ENCODE results near the gene XXYLT1. TPM values are rescaled to one million over a fixed set of nuclear protein-coding genes. Genes with fewer than 3 reads are reported as not detected.

XXYLT1 gene
- total RNA-seq, 4 donors from 2014 or later = 7.5 to 19.4 (median 10.6) TPM

DNA sequence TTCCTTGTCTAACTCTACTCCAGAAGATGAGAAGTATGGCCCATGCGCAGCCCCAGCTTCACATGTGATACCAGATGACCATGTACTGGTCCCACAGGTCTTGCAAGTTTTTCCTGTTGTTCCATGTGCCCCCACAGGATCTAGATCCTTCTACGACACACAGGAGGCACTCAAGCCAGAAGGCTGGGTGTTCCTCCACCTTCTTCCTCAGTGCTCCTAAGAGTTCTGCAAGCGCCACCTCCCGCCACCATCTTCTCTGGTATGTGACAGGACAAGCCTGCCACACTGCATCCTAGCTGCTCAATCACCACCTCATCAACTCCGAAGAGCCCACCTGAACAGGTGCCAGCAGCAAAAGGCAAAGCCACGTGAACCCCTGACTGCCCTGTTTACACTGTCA is 43.1 kb downstream of the XXYLT1 start:
- TF ChIP-seq, protein P1, sequence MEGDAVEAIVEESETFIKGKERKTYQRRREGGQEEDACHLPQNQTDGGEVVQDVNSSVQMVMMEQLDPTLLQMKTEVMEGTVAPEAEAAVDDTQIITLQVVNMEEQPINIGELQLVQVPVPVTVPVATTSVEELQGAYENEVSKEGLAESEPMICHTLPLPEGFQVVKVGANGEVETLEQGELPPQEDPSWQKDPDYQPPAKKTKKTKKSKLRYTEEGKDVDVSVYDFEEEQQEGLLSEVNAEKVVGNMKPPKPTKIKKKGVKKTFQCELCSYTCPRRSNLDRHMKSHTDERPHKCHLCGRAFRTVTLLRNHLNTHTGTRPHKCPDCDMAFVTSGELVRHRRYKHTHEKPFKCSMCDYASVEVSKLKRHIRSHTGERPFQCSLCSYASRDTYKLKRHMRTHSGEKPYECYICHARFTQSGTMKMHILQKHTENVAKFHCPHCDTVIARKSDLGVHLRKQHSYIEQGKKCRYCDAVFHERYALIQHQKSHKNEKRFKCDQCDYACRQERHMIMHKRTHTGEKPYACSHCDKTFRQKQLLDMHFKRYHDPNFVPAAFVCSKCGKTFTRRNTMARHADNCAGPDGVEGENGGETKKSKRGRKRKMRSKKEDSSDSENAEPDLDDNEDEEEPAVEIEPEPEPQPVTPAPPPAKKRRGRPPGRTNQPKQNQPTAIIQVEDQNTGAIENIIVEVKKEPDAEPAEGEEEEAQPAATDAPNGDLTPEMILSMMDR (IDR thresholded peaks at IDR 0.05; ENCODE audit: low read depth) = no peak

DNA sequence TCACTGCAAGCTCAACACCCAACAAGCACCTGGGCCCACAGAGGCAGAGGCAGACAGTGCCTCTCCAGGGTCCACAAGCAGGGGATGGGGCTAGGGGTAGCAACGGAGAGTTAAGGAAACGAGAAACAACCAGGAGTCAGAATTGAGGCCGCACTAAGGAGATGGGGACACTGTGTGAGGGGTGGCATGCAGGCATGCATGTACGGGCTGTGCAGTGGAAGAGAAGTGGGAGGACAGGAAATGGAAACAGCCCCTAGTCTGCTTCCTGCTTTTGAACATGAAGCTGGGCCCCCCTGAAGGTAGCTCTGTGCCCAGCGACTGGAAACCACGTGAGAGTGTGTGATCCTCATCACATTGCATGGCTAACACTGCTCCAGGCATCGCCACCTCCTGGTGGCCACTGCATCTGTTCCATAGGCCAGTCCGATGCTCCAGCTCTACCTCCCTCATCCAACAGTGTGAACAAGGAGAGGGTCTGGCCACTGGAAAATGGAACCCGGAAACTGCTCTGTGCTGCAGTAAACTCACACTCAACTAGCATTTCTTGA is 44.0 kb downstream of the XXYLT1 start:
- TF ChIP-seq, protein P1 (IDR thresholded peaks at IDR 0.05; ENCODE audit: low read depth) = no peak

DNA sequence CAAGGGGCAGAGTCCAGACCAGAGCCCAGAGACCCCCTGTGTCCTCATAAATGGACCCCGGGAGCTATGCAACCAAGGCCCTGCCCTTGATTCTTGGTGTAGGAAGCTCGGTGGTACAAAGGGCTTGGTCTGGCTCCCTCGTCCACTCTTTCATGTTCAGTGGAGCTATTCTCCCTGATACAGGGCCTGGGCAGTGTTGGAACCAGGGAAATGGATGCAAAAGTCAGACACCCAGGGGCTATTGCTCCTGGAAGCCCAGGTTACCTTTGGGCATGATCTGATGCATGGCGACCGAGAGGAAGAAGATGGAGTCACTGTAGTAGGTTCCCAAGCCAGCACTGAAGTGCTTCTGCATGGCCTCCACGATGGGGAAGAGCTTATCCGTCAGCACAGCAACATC is 44.5 kb downstream of the XXYLT1 start:
- TF ChIP-seq, protein P1 (IDR thresholded peaks at IDR 0.05; ENCODE audit: low read depth) = no peak

DNA sequence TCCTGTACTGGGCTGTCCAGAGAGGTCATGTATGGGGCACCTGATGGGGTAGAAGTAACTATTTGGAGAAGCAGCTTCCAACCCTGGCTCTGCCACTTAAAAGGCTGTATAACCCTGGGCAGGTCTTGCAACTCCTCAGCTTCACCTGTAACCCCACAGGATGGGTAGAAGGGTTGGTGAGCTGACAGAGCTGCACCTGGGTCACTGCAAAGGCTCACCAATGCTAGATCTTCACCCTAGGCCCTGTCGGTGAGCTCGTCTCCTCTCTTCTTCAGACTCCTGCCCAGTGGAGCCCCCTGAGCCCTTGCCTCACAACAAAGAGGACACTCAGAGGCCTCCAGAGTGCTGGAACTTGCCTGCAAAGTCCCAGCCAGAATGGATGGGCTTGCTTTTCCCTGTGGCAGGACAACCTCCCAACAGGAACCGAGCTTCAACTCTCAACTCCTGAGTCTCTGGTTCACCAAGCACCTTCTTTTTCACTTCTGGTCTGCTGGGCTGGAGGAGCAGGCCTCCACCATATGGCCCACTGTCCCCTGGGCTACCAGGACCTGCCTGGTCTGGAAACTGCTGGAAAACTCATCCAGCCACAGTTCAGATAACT is 45.9 kb downstream of the XXYLT1 start:
- TF ChIP-seq, protein P1 (IDR thresholded peaks at IDR 0.05; ENCODE audit: low read depth) = no peak

DNA sequence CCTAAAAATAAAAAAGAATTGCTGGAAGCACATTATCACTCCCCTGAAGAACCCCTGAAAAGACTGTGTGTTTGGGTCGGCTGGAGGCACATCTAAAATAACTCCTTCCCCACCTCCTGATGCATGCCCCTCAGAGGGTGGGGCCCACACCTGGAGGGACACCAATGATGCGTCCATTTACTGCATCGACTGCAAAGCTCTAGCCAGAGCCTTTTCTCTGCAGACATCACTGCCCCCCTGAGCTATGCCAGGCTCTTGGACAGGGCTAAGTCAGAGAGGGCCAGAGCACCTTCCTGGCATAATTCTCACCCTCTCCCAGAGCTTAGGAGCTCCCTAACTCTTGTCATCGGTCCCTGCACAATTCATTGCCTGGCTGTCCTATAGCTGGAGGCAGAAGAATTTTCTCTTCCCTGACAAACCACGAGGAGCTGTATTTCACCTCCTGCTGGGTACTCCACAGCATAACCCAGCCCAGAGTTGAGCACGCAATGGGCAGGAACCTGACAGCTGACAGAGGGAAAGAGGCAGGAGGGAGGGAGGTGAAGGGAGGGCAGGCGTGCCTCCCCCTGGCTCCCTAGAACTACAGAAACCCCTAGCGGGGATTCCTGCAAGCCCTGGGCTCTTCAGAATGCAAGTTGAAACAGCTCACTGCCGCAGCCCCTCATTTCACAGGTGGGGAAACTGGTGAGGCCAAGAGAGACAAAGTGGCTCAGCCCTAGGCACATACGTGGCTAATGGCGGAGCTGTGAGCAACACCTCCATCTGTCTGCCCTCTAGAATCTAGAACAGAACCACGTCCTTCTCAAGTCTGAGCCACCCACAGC is 46.6 kb downstream of the XXYLT1 start:
- TF ChIP-seq, protein P1 (IDR thresholded peaks at IDR 0.05; ENCODE audit: low read depth) = no peak

DNA sequence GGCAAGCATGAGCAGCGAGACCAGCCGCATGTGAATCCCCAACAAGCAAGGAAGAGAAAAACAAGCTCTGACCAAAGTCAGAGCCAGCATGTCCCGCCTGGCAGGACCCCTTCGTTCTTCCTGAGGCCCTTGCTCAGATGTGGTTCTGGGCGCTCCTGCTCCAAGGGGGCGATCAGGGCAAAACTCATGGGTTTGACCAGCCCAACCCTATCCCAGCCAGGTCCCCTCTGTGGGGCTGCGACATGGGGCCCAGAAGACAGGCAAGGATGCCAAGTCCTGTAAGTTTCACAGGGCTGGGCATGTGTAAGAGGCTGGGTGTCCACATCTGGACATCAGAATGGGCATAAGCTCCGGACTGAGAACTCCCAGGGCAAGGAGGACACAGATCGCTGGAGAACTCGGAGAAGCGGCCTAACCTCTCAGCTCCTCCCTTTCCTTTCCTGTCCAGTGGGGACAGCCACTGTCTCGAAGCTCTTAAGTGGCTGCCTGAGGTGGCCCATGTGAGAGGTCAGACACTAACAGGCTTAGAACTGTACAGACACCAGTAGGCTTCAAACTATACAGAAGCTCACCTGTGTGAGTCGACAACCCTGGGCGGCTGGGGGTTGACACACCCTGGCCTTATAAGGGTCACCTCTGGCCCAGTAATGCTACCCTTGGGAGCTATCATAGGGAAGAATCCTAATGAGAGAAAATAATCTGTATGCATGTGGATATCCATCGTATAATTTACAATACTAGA is 48.9 kb downstream of the XXYLT1 start:
- TF ChIP-seq, protein P1 (IDR thresholded peaks at IDR 0.05; ENCODE audit: low read depth) = no peak
